Brain microvascular endothelial cell (primary cell): ENCODE results near the gene CA5A.
"Not testable (repeated sequence)": the region's sequence is repeated elsewhere in the genome, so short reads cannot be mapped to it uniquely, and the experiment has no call there.

Experiments used
- DNase-seq: peaks from one replicate; pipeline ENCODE4 v3.0.0-alpha.2; 2020
- H3K27ac ChIP-seq: fragments of 250-450 bp; sonication (Bioruptor Pico); 2 replicates; pipeline ENCODE4 v1.5.1; 2020; ENCODE audit warnings: mild to moderate bottlenecking, moderate library complexity
- H3K27me3 ChIP-seq: fragments of 250-450 bp; sonication (Bioruptor Pico); replicated peaks from 2 replicates; pipeline ENCODE4 v1.5.1; 2020; ENCODE audit warnings: mild to moderate bottlenecking
- H3K36me3 ChIP-seq: fragments of 250-450 bp; sonication (Bioruptor Pico); replicated peaks from 2 replicates; pipeline ENCODE4 v1.5.1; 2020; ENCODE audit warnings: mild to moderate bottlenecking
- H3K4me3 ChIP-seq: 2 replicates; pipeline ENCODE4 v1.5.1; 2011; ENCODE audit warnings: low read depth, mild to moderate bottlenecking, control low read depth, low read length, moderate library complexity
- CTCF ChIP-seq: IDR thresholded peaks from 2 replicates; pipeline ENCODE4 v1.5.1; 2011; ENCODE audit warnings: low read depth, mild to moderate bottlenecking, moderate library complexity, low read length, control low read depth, inconsistent platforms; ENCODE audit errors: missing control alignments
- in situ Hi-C: cut with HindIII; loops from 2 replicates; pipeline ENCODE4 v1.10.0; 2017; ENCODE audit warnings: low sequenced_read_pairs, low pct_ligation_motif_present

CA5A gene

DNA sequence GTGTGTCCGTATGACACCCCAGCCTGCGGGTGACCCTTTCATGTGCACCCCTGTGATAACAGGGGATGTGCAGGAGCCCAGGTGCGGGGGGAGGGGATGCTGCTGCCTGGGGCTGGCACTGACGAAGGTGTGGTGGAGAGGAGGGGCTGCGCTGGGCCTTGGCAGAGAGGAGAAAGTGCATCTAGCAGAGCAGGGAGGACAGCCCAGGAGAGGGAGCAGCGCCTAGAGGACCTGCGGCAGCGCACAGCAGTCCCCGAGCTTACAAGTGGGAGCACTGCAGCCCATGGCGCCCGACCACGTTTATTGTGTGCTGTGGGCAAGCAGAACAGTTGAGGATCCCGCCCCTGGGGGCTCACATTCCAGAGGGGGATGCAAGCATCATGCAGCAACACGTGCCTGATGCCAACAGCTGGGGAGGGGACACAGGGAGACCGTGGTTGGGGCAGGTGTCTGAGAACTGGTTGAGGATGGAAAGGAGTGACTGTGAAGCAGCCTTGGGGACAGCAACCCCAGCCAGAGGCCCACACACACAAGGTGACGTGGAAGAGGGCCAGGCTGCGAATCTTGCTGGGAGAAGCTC, 56.1 kb downstream of the CA5A start:
- H3K36me3 ChIP-seq = no peaks in the 10 kb centered on the region
- TF ChIP-seq CTCF = no peak
- no peak overlapping the region for H3K4me3 ChIP-seq
- H3K27me3 ChIP-seq = peaks cover 7% of the 10 kb centered on the region
- no peak for DNase-seq
- in situ Hi-C loops = no loop called here
- no peak overlapping the region for H3K27ac ChIP-seq

DNA sequence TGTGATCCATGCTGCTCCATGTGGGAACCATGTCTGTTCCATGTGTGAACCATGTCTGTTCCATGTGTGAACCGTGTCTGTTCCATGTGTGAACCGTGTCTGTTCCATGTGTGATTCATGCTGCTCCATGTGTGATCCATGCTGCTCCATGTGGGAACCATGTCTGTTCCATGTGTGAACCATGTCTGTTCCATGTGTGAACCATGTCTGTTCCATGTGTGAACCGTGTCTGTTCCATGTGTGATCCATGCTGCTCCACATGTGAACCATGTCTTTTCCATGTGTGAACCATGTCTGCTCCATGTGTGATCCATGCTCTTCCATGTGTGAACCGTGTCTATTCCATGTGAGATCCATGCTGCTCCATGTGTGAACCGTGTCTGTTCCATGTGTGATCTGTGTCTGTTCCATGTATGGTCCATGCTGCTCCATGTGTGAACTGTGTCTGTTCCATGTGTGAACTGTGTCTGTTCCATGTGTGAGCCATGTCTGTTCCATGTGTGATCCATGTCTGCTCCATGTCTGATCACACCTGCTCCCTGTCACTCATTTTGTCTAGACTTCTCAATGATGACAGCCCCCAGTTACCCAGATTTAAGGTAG, 56.8 kb downstream of the CA5A start:
- DNase-seq, H3K27ac ChIP-seq, H3K4me3 ChIP-seq, H3K36me3 ChIP-seq, H3K27me3 ChIP-seq, in situ Hi-C loops: not testable (repeated sequence)

DNA sequence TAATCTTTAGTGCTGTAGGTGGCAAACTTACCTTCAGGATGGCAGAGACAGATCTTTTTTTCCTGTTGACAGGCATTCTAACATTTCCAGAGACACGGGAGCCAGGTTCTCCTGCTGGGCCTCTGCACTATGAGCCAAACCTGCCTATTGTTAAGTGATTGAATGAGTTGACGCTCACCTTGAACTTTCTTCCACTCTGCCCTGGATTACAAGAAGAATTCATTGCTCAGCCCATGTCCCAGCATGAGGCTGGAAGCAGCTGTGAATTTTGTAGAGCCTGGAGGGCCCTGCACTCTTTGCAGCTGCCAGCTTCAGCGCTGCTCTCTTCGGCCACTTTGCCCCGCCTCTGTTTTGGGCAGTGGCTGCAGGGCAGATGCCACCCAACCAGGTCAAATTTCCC, 57.6 kb downstream of the CA5A start:
- H3K4me3 ChIP-seq = no peak overlapping the region
- no peaks in the 10 kb centered on the region for H3K36me3 ChIP-seq
- in situ Hi-C loops = no loop called here
- no peak for TF ChIP-seq CTCF
- DNase-seq = no peak
- H3K27me3 ChIP-seq = peaks cover 5% of the 10 kb centered on the region
- no peak overlapping the region for H3K27ac ChIP-seq

DNA sequence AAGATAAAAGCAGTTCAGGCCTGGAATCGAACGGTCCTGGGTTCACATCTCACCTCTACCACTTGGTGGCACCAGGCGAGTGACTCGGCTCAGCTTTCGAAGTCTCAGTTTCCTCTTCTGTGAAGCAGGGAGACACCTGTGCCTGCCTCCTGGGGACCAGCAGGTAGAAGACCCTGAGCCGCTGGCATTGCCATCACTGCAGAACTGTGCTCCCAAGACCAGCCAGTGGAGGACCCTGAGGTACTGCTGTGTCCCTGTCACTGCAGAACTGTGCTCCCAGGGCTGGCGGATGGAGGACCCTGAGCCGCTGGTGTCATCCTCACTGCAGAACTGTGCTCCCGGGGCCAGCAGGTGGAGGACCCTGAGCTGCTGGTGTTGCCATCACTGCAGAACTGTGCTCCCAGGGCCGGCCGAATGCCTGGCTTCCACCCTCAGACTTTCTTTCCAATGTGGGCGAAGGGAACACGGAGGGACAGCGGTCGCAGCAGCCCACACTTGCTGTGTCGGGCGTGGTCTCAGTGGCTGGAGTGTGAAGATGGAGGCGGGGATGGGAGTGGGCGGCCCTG, 58.3 kb downstream of the CA5A start:
- H3K36me3 ChIP-seq = no peaks in the 10 kb centered on the region
- H3K27ac ChIP-seq = no peak overlapping the region
- in situ Hi-C loops = no loop called here
- no peak overlapping the region for H3K4me3 ChIP-seq
- TF ChIP-seq CTCF = peak; percentile 47
- H3K27me3 ChIP-seq = peaks cover 5% of the 10 kb centered on the region
- no peak for DNase-seq

- Histone ChIP-seq H3K4me3 (no peak overlapping the region), H3K27me3 (no peaks in the 10 kb centered on the region), H3K36me3 (no peaks in the 10 kb centered on the region), H3K27ac (no peak overlapping the region)
- no peak for DNase-seq
- in situ Hi-C loops = no loop called here
- TF ChIP-seq CTCF = no peak
These were observed 61.5 kb downstream of the CA5A start for GRCh38 chr16:87874639-87875427.

DNA sequence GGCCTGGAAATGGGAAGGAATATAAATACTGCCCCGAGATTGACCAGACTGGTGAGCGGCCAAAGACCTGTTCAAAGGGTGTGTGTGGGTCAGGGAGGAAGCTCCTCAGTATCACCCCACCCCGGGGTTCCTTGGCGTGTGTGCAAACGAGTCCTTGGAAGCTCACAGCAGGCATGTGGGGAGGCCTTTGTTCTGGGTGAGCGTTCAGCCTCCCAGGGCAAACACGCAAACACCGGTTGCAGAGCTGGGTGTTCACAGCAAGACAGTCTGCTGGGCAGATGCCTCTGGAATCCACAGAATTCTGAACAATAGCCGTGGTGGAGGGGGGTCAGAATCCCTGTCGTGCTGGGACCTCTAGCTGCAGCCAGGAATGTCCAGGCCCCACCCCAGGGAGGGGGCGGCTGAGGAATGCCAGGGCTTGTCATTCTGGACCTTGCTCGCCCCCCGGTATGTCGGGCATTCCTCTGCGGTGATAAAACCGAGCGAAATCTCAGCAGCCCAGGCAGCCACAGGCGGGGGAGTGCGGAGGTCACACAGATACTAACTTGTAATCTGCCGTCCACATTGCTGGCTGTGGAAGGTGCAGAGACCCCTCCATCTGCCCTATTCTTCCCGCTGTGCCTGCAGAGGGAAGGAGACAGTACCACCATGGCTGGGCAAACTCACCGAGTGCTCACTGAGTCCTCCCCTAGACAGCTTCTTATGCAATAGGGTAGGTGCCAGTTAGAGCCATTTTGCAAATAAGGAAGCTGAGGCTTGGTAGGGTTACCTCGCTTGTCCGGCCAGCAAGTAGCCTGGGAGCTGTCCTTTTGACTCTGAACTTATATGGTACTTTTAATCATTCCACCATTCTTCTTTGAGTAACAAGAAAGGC, 65.7 kb downstream of the CA5A start:
- H3K4me3 ChIP-seq, H3K27me3 ChIP-seq, H3K36me3 ChIP-seq, in situ Hi-C loops: not testable (repeated sequence)
- DNase-seq = peak; percentile 96
- H3K27ac ChIP-seq = peak overlapping the region; percentile 89

DNA sequence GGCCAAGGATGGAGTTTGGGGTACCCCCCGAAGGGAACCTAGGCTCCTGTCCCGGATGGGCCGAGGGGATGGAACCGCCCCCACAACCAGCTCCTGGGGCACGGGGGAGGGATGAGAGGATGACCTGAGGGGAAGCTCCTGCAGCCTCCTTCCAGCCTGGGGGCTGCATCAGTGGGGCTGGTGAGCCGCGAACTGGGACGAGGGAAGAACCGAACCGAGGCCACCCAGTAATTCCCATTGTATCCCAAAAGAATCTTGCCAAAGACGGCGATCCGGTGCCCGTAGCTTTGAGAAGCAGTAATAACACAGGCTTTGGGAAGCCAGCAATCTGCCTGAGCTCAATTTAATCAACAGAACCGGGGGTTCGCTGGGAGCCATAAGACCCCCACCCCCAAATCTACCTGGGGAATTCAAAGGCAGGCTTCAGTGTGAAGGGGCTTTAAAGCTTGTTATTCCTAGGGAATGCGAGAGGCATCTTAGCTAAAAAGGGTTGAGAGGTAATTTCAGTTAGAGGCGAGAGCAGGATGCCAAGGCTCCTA, 66.4 kb downstream of the CA5A start:
- H3K27me3 ChIP-seq, H3K36me3 ChIP-seq, in situ Hi-C loops, DNase-seq, H3K4me3 ChIP-seq: not testable (repeated sequence)
- peak overlapping the region; percentile 89 for H3K27ac ChIP-seq

DNA sequence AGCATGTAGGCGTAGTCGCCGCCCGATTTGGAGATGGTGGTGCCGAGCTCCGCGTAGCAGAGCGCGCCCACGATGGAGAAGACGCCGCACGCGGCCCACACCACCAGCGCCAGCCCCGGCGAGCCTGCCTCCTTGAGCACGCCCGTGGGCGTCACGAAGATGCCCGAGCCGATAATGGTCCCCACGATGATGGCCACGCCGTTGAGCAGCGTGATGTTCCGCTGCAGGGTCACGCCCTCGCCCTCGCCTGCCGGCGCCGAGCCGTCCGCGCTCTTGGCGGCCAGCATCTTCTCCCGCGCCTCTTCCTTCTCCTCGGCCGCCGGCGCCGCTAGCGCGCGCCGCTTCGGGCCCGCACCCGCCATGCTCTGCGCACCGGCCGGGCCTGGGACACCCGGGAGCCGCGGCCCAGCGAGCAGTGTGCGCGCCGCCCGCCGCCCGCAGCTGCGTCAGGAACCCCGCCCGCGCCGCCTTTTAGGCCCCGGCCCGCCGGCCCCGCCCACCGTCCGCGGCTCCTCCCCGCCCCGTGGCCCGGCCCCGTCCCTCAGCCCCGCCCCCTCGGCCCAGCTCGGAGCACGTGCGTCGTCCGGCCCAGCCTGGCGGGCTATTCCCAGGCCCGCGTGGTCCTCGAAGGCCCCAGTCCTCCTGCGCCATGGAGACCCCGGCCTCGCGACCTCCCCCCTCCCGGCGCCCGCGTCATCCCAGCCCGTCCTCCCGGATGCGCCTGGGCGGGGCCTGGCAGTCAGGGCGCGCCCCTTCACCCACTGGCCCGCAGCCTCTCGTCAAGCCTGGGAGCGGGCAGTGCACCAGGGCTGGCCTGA, 67.1 kb downstream of the CA5A start, which contains the start of gene SLC7A5:
SLC7A5 (minus strand) TSS at position 447 of the 818 bp plus-strand sequence; CDS start at position 362, 85 bp downstream.
- Histone ChIP-seq H3K36me3 (peaks cover 12% of the 10 kb centered on the region), H3K27ac (peak within 1 kb of the TSS; percentile 89), H3K4me3 (peak within 1 kb of the TSS; percentile 71)
- H3K27me3 ChIP-seq, in situ Hi-C loops: not testable (repeated sequence)
- peak; percentile 74 for DNase-seq
